K562 (cell line): Measurements from ENCODE around the gene MAGI1. TPM values are rescaled to one million over a fixed set of nuclear protein-coding genes. Genes with fewer than 3 reads are reported as not detected.

Experiments
- ATF7 ChIP-seq: fragments of 450-650 bp; IDR thresholded peaks from 2 replicates; pipeline ENCODE4 v1.7.1; 2014; ENCODE audit warnings: mild to moderate bottlenecking, moderate library complexity
- FOS ChIP-seq: IDR thresholded peaks from 3 replicates; pipeline ENCODE4 v1.6.1; 2011; ENCODE audit not compliant: insufficient read length; ENCODE audit errors: extremely low read depth
- FOSL1 ChIP-seq: fragments of 200-800 bp; sonication (Bioruptor generic); conservative IDR thresholded peaks from 2 replicates; pipeline ENCODE4 v1.6.1; 2016; ENCODE audit warnings: missing genetic modification characterization, missing compliant biosample characterization
- HDAC3 ChIP-seq: fragments of 450-650 bp; IDR thresholded peaks from 2 replicates; pipeline ENCODE4 v1.6.1; 2018; ENCODE audit warnings: borderline replicate concordance, mild to moderate bottlenecking, moderate library complexity; ENCODE audit not compliant: partially characterized antibody
- MGA ChIP-seq: fragments of 450-650 bp; IDR thresholded peaks from 2 replicates; pipeline ENCODE4 v1.6.1; 2016; ENCODE audit warnings: mild to moderate bottlenecking, moderate library complexity
- NBN ChIP-seq: fragments of 450-650 bp; IDR thresholded peaks from 2 replicates; pipeline ENCODE4 v1.6.1; 2016; ENCODE audit warnings: low read depth, mild to moderate bottlenecking
- NR1H2 ChIP-seq: sonication (generic); formaldehyde crosslinking; IDR thresholded peaks from 2 replicates; pipeline ENCODE4 v1.4.0; 2020; ENCODE audit warnings: mild to moderate bottlenecking, missing genetic modification reagents
- PATZ1 ChIP-seq: fragments of 250-450 bp; sonication (Bioruptor Pico); IDR thresholded peaks from 2 replicates; pipeline ENCODE4 v1.5.0; 2020; ENCODE audit warnings: mild to moderate bottlenecking, borderline replicate concordance
- PML ChIP-seq: IDR thresholded peaks from 2 replicates; pipeline ENCODE4 v1.6.1; 2012; ENCODE audit warnings: low read length, inconsistent platforms
- TCF3 ChIP-seq: sonication (generic); formaldehyde crosslinking; IDR thresholded peaks from 2 replicates; pipeline ENCODE4 v1.4.0; 2020; ENCODE audit warnings: mild to moderate bottlenecking, missing genetic modification reagents
- polyA plus RNA-seq, 8 experiments: library from polyadenylated mRNA; depleted of rRNA in 4 of 8; stranded (reverse) in 5 of 8; unstranded in 3 of 8; fragments of >200 nt; fragmentation: Nextera tagmentation in 2 of 8; fragmentation: Illumina TruSeq in 1 of 8; extraction: Ambion mirVana in 2 of 8; extraction: Trizol in 1 of 8; gene quantifications; 2 replicates each; pipeline versions ENCODE4 v1.2.1 to v1.2.3, GENCODE V29; 2011 to 2014; ENCODE audit warnings: inconsistent platforms in 1 of 8, missing spikeins in 1 of 8
- total RNA-seq, 7 experiments: library from RNA; depleted of rRNA in 6 of 7; stranded (reverse); fragments of >200 nt in 6 of 7; fragmentation: Illumina TruSeq in 2 of 7; extraction: Trizol in 2 of 7; gene quantifications; 2 replicates each; pipeline versions ENCODE4 v1.2.1 to v1.2.3, GENCODE V29; 2011 to 2021; ENCODE audit warnings: low replicate concordance in 1 of 7

Gene MAGI1
- total and polyA plus RNA-seq, 9 of the 15 experiments (the other 6 are each of a cell fraction or from before 2014, with no cell fraction given) = 7.8 to 59.4 (median 43.2) TPM

GRCh38 chr3:65604863-65605526, 433.7 kb downstream of the MAGI1 start (continued):
- TF ChIP-seq MGA (peak; percentile 68), FOS (peak; percentile 22), PATZ1 (CRISPR knock-in tag) (no peak), FOSL1 (tag) (peak; percentile 91), NR1H2 (CRISPR knock-in tag) (no peak), ATF7 (peak; percentile 50; the same call in 1 of the 2 replicates), PML (no peak; the same call in 1 of the 2 replicates), HDAC3 (peak; percentile 23), NBN (0 out of 2 replicates have a peak, but pooled peaks have one; percentile 39), TCF3 (peak; percentile 84)
